ENCODE data around the gene DEK.
"Not testable (repeated sequence)": the region's sequence is repeated elsewhere in the genome, so short reads cannot be mapped to it uniquely, and the experiment has no call there.

The DEK gene

DNA sequence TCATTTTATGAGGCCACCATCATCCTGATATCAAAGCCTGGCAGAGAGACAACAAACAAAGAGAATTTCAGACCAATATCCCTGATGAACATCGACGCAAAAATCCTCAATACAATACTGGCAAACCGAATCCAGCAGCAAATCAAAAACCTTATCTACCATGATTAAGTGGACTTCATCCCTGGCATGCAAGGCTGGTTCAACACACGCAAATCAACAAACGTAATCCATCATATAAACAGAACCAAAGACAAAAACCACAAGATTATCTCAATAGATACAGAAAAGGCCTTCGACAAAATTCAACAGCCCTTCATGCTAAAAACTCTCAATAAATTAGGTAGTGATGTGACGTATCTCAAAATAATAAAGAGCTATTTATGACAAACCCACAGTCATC is 32.5 kb downstream of the DEK start:
- not testable (repeated sequence) for H3K27ac Mint-ChIP-seq, H3K27me3 Mint-ChIP-seq, DNase-seq, H3K4me3 Mint-ChIP-seq, ATAC-seq
- H3K4me1 Mint-ChIP-seq, result peaks cover 22% of the 10 kb centered on the region
- H3K9me3 Mint-ChIP-seq, result peaks cover 20 to 42% of the 10 kb centered on the region in 2 donors

DNA sequence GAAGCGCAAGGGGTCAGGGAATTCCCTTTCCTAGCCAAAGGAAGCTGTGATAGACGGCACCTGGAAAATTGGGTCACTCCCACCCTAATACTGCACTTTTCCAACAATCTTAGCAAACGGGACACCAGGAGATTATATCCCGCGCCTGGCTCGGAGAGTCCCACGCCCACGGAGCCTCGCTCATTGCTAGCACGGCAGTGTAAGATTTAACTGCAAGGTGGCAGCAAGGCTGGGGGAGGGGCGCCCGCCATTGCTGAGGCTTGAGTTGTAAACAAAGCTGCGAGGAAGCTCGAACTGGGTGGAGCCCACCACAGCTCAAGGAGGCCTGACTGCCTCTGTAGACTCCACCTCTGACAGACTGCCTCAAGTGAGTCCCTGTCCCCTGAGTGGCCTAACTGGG is 35.7 kb downstream of the DEK start:
- not testable (repeated sequence) for ATAC-seq, H3K27me3 Mint-ChIP-seq, DNase-seq, H3K4me3 Mint-ChIP-seq, H3K27ac Mint-ChIP-seq
- H3K9me3 Mint-ChIP-seq, result peaks cover 11 to 31% of the 10 kb centered on the region in 2 donors
- H3K4me1 Mint-ChIP-seq, result peaks cover 16% of the 10 kb centered on the region

DNA sequence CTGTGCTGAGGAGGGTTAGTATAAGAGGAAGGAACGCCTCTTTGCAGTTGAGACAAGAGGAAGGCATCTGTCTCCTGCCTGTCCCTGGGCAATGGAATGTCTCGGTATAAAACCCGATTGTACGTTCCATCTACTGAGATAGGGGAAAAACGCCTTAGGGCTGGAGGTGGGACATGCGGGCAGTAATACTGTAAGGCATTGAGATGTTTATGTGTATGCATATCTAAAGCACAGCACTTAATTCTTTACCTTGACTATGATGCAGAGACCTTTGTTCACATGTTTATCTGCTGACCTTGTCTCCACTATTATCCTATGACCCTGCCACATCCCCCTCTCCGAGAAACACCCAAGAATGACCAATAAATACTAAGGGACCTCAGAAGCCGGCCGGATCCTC is 37.2 kb downstream of the DEK start:
- not testable (repeated sequence) for H3K27me3 Mint-ChIP-seq, DNase-seq, H3K4me3 Mint-ChIP-seq, ATAC-seq
- peak overlapping the region in 1 of 2 donors; percentile 57 for H3K27ac Mint-ChIP-seq
- H3K9me3 Mint-ChIP-seq, result peaks cover 5 to 24% of the 10 kb centered on the region in 2 donors
- H3K4me1 Mint-ChIP-seq, result peaks cover 16% of the 10 kb centered on the region

DNA sequence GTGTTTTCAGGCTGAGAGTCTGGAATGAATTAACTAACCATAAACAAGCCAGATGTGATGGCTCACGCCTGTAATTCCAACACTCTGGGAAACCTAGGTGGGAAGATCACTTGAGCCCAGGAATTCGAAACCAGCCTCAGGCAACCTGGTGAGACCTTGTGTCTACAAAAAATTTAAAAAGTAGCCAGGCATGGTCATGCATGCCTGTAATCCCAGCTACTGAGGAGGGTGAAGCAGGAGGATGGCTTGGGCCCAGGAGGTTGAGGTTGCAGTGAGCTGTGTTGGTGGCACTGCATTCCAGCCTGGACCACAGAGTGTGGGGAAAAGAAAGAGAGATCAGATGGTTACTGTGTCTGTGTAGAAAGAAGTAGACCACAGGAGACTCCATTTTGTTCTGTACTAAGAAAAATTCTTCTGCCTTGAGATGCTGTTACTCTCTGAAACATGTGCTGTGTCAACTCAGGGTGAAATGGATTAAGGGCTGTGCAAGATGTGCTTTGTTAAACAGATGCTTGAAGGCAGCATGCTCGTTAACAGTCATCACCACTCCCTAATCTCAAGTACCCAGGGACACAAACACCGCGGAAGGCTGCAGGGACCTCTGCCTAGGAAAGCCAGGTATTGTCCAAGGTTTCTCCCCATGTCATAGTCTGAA is 37.8 kb downstream of the DEK start:
- not testable (repeated sequence) for ATAC-seq, H3K27me3 Mint-ChIP-seq, DNase-seq, H3K27ac Mint-ChIP-seq, H3K4me3 Mint-ChIP-seq
- peaks cover 16% of the 10 kb centered on the region for H3K4me1 Mint-ChIP-seq
- H3K9me3 Mint-ChIP-seq, result peaks cover 0 to 19% of the 10 kb centered on the region in 2 donors

DNA sequence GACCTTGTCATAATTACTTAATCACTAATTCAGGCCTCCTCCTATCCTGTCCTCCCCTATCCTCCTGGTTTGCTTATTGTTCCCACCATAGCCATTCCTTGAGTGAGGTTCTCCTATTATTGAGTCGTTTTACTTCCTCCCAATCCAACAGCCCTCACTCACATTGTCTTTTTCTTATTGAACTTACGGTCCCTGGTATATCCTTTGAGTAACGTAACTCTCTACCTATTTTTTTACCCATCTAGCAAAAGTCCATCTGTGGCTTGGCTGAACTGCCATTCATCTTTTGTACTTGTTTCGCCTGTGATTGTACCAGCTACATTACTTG is 43.1 kb downstream of the DEK start:
- H3K27me3 Mint-ChIP-seq, result no peaks in the 10 kb centered on the region
- no peak overlapping the region for H3K4me3 Mint-ChIP-seq
- H3K4me1 Mint-ChIP-seq, result no peaks in the 10 kb centered on the region
- ATAC-seq (no peak), DNase-seq (no peak)
- peak overlapping the region in 1 of 2 donors; percentile 53 for H3K27ac Mint-ChIP-seq
- H3K9me3 Mint-ChIP-seq, result no peaks in the 10 kb centered on the region

DNA sequence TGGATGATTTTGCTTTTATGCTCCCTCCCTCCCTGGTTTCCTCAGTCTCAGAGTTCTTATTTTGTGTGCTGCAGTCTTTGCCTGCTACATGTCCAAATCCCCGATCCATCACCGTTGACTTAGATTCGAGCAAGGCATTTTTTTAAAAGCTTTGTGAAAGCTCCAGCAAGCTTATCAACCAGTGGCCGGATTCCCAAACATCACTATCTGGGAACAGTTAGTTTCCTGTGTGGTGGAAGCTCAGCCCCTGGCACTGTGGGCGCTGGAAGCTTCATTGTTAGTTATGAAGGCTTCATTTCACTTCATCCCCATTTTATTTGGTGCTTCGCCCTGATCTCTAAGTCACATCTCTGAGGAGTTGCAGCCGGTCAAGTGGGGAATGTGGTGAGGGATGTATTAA is 44.7 kb downstream of the DEK start:
- no peak for DNase-seq
- no peaks in the 10 kb centered on the region for H3K27me3 Mint-ChIP-seq

DNA sequence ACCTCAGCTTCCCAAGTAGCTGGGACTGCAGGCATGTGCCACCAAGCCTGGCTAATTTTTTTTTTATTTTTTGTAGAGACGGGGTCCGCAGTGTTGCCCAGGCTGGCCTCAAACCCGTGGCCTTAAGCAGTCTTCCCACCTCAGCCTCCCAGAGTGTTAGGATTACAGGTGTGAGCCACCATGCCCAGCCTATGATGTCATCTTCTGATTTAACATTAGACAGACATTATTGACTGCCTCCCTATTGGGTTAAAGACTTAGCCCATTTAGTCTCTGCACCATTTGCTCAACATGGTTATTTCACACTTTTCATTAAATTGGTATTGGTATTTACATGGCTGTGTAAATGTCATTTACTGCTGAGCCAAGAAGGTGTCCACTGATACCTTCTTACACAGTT is 46.1 kb downstream of the DEK start:
- ATAC-seq, result no peak
- H3K4me1 Mint-ChIP-seq, result peaks cover 15% of the 10 kb centered on the region
- no peaks in the 10 kb centered on the region for H3K27me3 Mint-ChIP-seq
- H3K9me3 Mint-ChIP-seq, result no peaks in the 10 kb centered on the region
- DNase-seq, result no peak
- H3K27ac Mint-ChIP-seq, result peak overlapping the region in 1 of 2 donors; percentile 28
- no peak overlapping the region for H3K4me3 Mint-ChIP-seq

More for the DNA sequence above, 44.7 kb downstream of the DEK start:
- H3K9me3 Mint-ChIP-seq, result no peaks in the 10 kb centered on the region
- H3K4me1 Mint-ChIP-seq, result peaks cover 6% of the 10 kb centered on the region
- H3K4me3 Mint-ChIP-seq, result no peak overlapping the region
- H3K27ac Mint-ChIP-seq, result no peak overlapping the region
- ATAC-seq, result no peak

DNA sequence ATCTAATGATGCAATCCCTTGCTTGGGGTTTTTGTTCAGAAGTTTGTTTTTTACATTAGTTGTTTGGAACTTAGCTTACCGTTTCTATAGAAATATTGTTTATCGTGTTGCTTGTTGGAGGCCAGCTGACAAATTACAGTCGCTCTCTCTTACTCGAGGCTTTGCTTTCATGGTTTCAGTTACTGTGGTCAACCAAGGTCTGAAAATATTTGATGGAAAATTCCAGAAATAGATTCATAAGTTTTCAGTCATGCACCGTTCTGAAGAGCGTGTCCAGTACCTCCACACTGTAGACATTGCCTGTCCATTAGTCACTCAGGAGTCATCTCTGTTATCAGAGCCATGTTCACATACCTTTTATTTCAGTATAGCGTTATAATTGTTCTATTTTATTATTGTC is 47.9 kb downstream of the DEK start:
- no peak overlapping the region for H3K27ac Mint-ChIP-seq
- H3K4me3 Mint-ChIP-seq, result no peak overlapping the region
- no peaks in the 10 kb centered on the region for H3K9me3 Mint-ChIP-seq
- H3K4me1 Mint-ChIP-seq, result peaks cover 17% of the 10 kb centered on the region
- ATAC-seq (peak; percentile 31), DNase-seq (no peak)
- H3K27me3 Mint-ChIP-seq, result no peaks in the 10 kb centered on the region

DNA sequence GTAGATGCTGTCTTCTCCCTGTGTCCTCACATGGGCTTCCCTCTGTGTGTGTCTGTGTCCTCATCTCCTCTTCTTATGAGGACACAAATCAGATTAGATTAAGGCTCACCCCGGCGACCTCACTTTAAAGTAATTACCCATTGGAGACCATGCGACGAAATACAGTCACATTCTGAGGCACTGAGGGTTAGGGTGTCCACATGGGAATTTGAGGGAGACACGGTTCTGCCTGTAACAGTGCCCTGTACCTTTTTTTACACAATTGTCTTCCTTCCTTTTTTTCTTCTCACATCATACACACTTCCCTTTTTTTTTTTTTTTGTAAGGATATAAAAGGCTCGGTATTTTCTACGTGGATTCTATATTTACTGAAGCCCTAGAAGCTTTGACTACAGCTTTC is 48.9 kb downstream of the DEK start:
- no peaks in the 10 kb centered on the region for H3K9me3 Mint-ChIP-seq
- H3K4me1 Mint-ChIP-seq, result peaks cover 22% of the 10 kb centered on the region
- ATAC-seq (no peak), DNase-seq (no peak)
- H3K27ac Mint-ChIP-seq, result peak overlapping the region in 1 of 2 donors; percentile 65
- no peaks in the 10 kb centered on the region for H3K27me3 Mint-ChIP-seq
- no peak overlapping the region for H3K4me3 Mint-ChIP-seq

DNA sequence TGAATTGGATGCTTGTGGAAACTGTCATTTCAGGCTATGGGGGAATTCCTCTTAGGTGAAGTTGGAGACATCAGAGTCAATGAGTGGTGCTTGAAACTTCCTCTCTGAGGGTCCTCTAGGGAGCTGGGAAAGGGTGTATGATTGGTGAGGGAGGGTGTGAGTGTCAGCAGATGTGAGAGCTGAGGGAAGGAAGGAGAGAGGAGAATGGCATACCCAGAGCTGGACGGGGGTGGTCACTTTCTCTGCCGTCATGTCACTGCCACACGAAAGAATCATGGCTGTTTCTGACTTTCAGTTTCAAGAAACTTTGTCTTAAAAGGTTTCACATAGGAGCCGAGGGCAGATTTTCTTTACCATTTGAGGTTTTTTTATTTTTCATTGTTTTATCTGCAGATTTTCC is 50.3 kb downstream of the DEK start:
- no peak overlapping the region for H3K4me3 Mint-ChIP-seq

DNA sequence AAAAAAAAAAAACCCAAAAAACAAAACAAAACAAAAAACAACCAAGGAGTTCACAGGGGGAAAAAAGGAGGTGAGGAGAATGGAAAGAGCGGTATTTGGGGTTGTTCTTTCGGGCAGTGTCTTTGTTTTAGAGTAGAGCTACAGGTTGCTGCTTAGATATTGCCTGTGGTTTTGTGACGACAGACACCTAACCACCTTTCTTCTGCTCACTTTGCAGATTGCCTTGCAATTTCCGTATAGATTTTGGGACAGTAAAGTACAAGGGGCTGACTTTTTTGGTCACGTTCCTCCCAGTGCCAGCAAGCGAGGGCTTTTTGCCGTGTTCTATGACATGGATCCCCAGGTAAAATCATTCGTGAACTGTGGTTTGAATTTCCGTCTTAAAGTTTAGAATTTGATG is 50.9 kb downstream of the DEK start:
- Mint-ChIP-seq H3K9me3 (no peaks in the 10 kb centered on the region), H3K4me3 (no peak overlapping the region), H3K27me3 (no peaks in the 10 kb centered on the region), H3K27ac (no peak overlapping the region), H3K4me1 (peaks cover 22% of the 10 kb centered on the region)
- ATAC-seq (no peak), DNase-seq (no peak)

More for the DNA sequence above, 50.3 kb downstream of the DEK start:
- peaks cover 22% of the 10 kb centered on the region for H3K4me1 Mint-ChIP-seq
- ATAC-seq (no peak), DNase-seq (no peak)
- H3K27me3 Mint-ChIP-seq, result no peaks in the 10 kb centered on the region
- H3K27ac Mint-ChIP-seq, result no peak overlapping the region
- no peaks in the 10 kb centered on the region for H3K9me3 Mint-ChIP-seq

DNA sequence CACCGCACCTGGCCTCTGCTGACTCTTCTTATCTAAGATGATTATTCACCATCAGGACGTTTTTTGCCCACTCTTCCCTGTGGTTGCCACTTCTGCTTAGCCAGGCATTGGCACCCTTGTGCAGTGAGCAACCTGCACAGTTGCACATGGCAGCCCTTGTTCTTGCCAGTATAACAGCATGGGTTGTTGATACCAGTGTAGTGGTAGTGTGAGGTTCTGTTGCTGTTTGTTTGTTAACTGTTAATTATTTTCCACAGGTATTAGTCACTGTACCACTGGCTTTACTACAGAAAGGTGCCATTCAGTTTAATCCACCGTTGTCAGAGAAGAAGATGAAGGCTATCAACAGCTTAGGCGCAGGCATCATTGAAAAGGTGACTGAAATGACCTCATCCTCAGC is 52.1 kb downstream of the DEK start:
- Mint-ChIP-seq H3K4me3 (no peak overlapping the region), H3K27ac (no peak overlapping the region), H3K4me1 (peaks cover 22% of the 10 kb centered on the region), H3K9me3 (no peaks in the 10 kb centered on the region), H3K27me3 (no peaks in the 10 kb centered on the region)
- ATAC-seq, result no peak
- DNase-seq, result no peak

DNA sequence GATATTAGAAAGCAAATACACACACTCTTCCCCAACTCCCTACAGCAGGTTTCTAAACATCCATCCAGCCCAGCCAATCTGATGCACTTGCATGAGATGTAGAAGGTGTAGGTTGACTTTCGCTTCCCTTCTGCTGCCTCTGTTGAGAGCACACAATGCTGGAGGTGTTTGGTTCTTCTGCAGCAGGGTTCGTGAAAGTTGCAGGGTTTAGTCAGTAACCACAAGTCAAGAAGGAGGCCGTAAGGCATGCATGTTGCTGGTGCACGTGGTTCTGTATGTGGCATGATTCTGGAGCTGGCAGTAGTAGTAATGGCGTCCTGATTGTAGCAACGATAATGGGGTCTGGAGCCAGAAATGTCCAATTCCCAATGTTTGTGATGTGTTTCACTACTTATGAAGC is 53.0 kb downstream of the DEK start:
- ATAC-seq, result peak; percentile 74
- Mint-ChIP-seq H3K4me1 (peaks cover 22% of the 10 kb centered on the region), H3K4me3 (no peak overlapping the region), H3K27ac (no peak overlapping the region), H3K9me3 (no peaks in the 10 kb centered on the region), H3K27me3 (no peaks in the 10 kb centered on the region)
- no peak for DNase-seq

DNA sequence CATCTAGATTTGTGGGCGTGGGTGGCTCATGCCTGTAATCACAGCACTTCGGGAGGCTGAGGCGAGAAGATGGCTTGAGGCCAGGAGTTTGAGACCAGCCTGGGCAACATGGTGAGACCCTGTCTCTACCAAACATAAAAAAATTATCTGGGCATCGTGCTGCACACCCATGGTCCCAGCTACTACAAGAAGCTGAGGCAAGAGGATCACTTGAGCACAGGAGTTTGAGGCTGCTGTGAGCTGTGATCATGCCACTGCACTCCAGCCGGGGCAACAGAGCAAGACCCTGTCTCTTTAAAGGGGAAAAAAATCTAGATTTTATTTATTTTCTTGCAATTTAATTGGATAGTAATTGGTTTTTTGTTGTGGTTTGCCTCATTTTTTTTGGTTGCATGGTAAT is 53.6 kb downstream of the DEK start:
- ATAC-seq, result no peak
- peaks cover 22% of the 10 kb centered on the region for H3K4me1 Mint-ChIP-seq
- H3K4me3 Mint-ChIP-seq, result no peak overlapping the region
- H3K9me3 Mint-ChIP-seq, result no peaks in the 10 kb centered on the region
- no peak overlapping the region for H3K27ac Mint-ChIP-seq
- no peaks in the 10 kb centered on the region for H3K27me3 Mint-ChIP-seq
- no peak for DNase-seq

DNA sequence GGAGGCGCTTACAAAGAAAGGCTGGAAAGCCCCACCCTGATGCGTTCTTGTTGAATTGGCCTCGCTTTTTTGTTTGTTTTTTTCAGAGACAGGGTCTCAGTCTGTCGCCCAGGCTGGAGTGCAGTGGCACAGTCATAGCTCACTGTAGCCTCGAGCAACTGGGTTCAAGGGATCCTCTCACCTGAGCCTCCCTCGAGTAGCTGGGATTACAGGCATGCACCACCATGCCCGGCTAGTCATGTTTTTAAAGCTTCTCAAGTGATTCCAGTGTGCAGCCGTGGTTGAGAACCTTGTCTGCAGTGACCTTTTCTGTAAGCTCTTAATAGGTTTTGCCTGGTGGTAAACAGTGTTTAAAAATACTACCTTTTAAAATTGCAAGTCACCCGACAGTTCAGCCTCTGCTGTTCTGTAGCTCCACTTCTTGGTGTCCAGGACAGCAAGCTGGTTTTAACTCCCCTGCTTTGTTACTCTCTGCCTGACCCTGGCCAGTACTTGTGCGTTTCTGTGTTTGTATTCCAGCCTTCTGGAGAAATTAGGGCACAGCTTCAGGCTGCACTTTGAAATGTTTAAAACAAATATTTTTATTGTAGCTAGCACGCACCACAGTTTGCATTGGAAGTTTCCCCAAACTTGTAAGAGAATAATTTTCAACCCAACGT is 54.7 kb downstream of the DEK start:
- Mint-ChIP-seq H3K4me1 (peaks cover 17% of the 10 kb centered on the region), H3K27me3 (no peaks in the 10 kb centered on the region), H3K4me3 (no peak overlapping the region), H3K9me3 (no peaks in the 10 kb centered on the region), H3K27ac (no peak overlapping the region)
- ATAC-seq (no peak), DNase-seq (no peak)

DNA sequence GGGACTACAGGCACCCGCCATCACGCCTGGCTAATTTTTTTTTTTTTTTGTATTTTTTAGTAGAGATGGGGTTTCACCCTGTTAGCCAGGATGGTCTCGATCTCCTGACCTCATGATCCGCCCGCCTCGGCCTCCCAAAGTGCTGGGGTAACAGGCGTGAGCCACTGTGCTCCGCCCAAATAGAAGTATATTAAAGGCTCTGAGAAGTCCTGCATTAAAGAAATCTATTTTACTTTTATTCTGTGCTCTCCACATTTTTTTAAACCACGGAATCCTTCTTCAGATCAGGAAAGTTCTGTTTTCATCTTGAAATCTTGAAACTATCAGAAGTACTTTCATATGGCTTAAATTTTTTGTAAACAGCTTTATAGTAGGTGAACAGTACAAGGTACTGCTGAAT is 55.6 kb downstream of the DEK start:
- not testable (repeated sequence) for H3K4me1 Mint-ChIP-seq, H3K27me3 Mint-ChIP-seq

DNA sequence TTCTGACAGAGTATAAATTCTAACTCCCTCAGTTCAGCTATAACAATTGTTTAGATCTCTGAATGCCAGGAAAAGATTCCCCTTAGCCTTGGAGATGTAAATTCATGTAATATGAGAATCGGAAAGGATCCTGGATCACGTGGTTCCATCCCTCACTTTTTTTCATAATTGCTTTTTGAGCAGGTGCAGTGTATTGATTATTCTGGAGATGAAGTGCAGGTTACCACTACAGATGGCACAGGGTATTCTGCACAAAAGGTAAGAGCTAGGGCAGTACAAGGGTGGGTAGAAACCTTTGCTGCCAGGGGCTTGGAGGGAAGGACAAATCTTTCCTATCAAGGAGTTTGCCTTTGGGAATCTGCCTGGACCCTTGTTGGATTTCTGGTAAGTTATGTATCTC is 56.4 kb downstream of the DEK start:
- DNase-seq (no peak), ATAC-seq (no peak)
- H3K4me3 Mint-ChIP-seq, result no peak overlapping the region
- H3K27me3 Mint-ChIP-seq, result no peaks in the 10 kb centered on the region
- H3K27ac Mint-ChIP-seq, result no peak overlapping the region
- peaks cover 7% of the 10 kb centered on the region for H3K4me1 Mint-ChIP-seq
- no peaks in the 10 kb centered on the region for H3K9me3 Mint-ChIP-seq

More for the DNA sequence above, 55.6 kb downstream of the DEK start:
- ATAC-seq, H3K9me3 Mint-ChIP-seq, H3K27ac Mint-ChIP-seq, H3K4me3 Mint-ChIP-seq, DNase-seq: not testable (repeated sequence)

Measured in stimulated activated naive CD8-positive, alpha-beta T cell treated with anti-CD3 and anti-CD28 coated beads, Interleukin-15, amount 100 ng/mL, for 72 hours (primary cell).